Astrocyte of the hippocampus (primary cell): Measurements from ENCODE around the gene UCP2.

Source experiments
- DNase-seq: peaks from one replicate; pipeline ENCODE4 v3.0.0; 2011; ENCODE audit warnings: low read depth, low spot score

The UCP2 gene

GRCh38 chr11:73982595-73982989 is at the start of gene UCP2:
UCP2 (minus strand) TSS chr11:73982843; CDS start chr11:73978378, 4,465 bp downstream.
- peak; percentile 78 for DNase-seq

GRCh38 chr11:74030723-74031676 is 48.4 kb upstream of the UCP2 start:
- no peak for DNase-seq

- no peak for DNase-seq
These were observed 43.0 kb upstream of the UCP2 start for GRCh38 chr11:74025467-74026166.

- peak; percentile 48 for DNase-seq
These were observed 41.8 kb upstream of the UCP2 start for GRCh38 chr11:74024261-74025029.

- DNase-seq = no peak
These were observed 40.6 kb upstream of the UCP2 start for GRCh38 chr11:74023276-74023675.

- DNase-seq = no peak
These were observed 39.9 kb upstream of the UCP2 start for GRCh38 chr11:74022546-74022945.

GRCh38 chr11:74021998-74022397 is 39.4 kb upstream of the UCP2 start:
- DNase-seq = no peak

- DNase-seq = no peak
These were observed 37.9 kb upstream of the UCP2 start for GRCh38 chr11:74020539-74020938.

- peak; percentile 43 for DNase-seq
These were observed 37.2 kb upstream of the UCP2 start for GRCh38 chr11:74019860-74020259.

- DNase-seq = no peak
These were observed 36.6 kb upstream of the UCP2 start for GRCh38 chr11:74019104-74019738.

- DNase-seq = peak; percentile 76
These were observed 35.8 kb upstream of the UCP2 start for GRCh38 chr11:74018331-74019005.

GRCh38 chr11:74017631-74018030 is 35.0 kb upstream of the UCP2 start:
- no peak for DNase-seq

- DNase-seq = no peak
These were observed 33.5 kb upstream of the UCP2 start for GRCh38 chr11:74015919-74016684.

GRCh38 chr11:74014880-74015279 is 32.2 kb upstream of the UCP2 start:
- no peak for DNase-seq

- no peak for DNase-seq
These were observed 30.5 kb upstream of the UCP2 start for GRCh38 chr11:74013141-74013540.

GRCh38 chr11:74012074-74012809 is 29.6 kb upstream of the UCP2 start:
- DNase-seq = no peak

GRCh38 chr11:74011360-74012073 is 28.9 kb upstream of the UCP2 start:
- DNase-seq = no peak
